T-helper 22 cell (primary cell): ENCODE measurements around the gene LITAFD.

Experiments used
- DNase-seq: peaks from one replicate; pipeline ENCODE4 v3.0.0-alpha.2; 2020; ENCODE audit warnings: low read depth

The LITAFD gene

DNA sequence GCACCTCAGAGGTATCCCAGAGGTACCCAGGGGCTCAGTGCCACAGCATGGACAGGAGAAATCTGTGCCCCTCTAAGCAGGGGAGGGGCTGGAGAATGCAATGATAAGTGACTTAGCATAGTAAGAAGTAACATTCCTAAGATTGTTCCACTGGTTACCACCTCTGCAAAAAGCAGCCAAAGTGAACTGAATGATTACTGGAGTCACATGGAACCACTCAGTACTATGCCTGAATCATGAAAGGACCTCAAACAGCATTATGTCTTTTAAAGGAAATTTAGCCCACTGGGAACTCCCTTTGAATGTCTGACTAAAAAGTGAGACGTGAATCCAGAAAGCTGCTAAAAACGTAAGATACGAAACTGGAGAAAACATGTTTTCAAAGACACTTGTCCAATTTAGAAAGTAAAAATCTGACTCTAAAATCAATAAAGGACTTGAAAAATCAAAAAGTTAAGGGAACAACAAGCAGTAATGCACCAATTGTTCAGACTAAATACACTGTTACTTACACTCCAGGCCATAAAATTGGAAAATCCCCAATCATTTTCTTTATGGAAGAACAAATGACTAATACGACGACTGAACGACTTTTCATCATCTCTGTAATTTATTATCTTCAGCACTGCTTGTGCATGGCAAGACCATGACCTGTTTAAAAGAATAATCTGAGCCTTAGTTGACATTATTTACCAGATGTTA lies 38.6 kb downstream of the LITAFD start:
- DNase-seq = no peak

DNA sequence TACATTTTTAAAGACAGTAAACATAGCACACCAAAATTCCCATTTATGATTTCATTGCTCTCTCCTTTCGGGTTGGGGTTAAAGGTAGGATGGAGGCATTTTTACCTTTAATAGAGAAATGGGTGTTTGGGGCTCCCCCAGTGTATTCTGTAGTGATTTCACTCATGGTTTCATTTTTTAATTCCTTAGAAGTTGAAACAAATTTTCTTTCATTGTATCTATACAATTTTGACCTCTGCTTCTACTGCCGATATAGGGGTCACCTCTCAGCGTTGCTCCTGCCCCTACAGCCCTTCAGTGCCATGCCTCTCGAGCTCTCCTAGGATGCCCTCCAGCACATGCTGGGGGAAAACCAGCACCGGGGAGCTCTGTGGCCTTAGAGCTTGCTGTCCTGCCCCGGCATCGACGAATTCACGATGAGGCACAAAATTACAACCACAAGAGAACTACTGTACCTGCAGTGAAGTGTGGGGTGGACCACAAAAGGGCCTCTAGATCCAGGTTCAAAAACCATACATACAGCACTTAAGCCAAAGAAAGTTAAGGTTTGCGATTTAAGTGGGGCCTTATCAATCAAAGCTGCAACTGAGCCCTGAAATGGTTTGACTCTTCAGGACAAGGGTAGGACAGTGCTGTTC lies 39.3 kb downstream of the LITAFD start:
- DNase-seq = no peak

DNA sequence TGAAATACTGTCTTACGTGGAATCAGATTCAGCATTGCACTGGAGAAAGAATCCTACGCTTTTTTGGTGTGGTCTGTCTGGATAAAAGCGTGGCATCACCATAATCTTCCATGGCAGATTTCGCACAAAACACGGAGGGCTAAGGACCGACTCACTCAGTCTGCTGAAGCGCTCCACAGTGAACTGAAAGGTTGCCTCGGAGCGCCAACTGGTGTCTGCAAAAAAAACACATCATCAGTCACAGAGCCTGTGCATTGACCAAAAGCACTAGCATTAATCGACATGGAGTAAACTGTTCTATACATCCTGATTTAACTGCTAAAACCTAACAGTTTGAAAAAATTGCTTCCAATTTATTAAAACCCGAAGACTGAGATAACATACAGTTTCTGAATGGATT lies 41.0 kb downstream of the LITAFD start:
- no peak for DNase-seq

DNA sequence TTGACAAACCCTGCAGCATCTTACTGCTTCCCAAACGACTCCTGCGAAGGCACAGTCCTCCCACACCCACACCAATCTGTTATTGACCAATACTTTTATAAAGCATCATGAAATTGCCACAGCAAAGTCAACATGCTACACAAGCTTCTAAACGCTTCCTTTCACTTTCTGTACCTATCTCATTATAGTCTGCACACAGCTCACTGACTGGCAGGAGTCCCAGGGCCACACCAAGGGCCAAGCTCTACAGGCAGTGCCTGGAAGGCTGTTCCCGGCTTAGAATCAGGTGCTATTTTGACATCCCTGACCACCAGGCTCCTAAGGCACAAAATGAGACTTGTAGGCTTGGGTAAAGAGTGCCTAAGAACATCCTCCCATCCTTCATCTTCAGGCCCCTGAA lies 42.1 kb downstream of the LITAFD start:
- no peak for DNase-seq

DNA sequence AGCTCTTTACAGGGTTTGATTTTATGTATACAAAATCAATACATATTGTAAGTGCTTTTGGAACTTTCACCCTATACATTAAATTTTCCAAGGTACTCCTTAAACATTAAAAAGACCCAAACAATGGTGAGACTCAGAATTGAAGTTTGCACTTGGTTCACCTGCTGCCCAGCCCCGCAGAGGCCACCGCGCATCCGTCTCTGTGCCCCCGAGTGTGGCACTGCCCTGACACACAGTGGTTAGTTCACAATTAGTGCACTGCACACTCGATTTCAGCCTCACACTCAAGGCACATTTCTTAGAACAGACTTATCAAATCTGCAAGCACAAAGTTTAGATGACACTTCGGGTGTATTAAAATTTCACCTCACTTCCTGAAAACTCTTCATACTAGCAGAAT lies 43.3 kb downstream of the LITAFD start:
- DNase-seq = no peak

DNA sequence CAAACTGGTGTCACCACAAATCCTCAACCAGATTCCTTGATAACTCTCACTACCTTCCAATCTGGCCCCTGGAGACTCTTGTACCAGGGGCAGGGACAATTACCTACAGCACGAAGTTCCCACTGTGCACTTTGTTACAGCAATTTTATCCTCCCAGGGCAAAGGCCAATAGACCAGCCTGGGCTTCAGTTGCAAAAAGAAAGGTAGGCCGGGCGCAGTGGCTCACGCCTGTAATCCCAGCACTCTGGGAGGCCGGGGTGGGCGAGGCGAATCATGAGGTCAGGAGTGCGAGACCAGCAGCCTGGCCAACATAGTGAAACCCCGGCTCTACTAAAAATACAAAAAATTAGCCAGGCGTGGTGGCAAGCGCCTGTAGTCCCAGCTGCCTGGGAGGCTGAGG lies 44.7 kb downstream of the LITAFD start:
- no peak for DNase-seq

DNA sequence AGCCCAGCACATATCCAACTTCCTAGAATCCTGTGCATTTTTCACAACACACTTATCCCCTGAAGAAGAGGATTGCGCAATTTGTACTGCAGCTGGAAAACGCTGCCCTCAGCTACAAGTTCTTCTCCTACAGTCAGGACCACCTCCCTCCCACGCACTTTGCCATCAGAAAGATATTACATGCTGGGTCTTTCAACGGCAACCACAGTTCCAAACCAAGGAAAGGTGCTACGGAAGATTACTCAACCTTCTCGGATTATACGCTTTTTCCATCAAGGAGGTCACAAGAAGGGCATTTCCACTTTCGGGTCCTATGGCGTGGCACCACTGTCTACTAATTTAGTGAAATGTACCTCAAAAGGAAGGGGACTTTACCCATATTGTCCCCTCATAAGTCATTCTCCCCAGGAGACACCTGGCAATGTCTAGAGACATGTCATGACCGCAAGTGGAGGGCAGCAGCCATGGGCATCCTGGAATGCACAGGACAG lies 46.4 kb downstream of the LITAFD start:
- DNase-seq = no peak

DNA sequence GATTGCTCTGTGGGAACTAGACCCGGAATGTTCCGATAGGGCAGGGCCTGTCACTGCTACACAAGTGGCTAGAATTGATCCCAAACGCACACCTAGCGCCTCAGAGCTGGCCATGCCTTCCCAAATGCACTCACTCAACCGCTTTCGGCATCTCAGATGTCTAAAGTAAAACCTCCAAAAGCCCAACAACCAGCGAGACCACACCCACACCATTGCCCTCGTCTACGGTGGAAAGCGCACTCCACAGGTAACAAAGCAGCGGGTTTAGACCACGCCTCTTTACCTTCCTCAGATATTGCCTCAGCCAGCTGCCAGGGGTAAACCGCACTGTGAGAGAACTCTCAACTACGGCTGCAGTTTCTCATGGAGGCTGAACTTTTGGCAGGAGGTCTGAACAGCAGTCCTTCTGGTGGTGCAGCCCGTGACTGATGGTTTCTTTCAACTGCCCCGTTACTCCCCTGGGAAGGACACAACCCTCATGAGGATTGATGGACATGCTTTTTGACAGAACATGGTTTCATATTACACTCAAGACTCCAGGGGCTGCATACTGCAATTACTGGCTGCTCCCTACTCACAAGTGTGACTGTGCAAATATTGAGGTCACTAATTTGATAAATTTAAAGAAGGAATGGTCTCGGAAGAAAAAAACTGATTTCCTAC lies 47.1 kb downstream of the LITAFD start:
- DNase-seq = no peak

DNA sequence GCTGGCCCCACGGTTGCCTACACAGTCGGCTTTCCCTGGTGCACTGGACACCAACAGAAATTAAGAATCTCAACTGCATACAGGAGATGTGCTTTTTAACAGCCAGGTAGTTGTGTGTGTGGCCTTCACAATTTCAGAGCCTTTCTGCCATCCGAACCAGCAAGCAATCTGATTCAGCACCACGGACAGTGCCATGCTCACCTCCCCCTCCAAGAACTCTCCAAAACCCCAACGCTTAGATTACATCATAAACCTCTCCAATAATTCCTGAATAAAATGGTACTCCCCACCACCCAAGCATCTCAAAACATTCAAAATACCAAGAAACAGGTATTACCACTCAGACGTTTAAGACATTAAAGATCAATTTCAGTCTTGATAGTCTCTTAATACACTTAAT lies 49.7 kb downstream of the LITAFD start:
- DNase-seq = no peak

DNA sequence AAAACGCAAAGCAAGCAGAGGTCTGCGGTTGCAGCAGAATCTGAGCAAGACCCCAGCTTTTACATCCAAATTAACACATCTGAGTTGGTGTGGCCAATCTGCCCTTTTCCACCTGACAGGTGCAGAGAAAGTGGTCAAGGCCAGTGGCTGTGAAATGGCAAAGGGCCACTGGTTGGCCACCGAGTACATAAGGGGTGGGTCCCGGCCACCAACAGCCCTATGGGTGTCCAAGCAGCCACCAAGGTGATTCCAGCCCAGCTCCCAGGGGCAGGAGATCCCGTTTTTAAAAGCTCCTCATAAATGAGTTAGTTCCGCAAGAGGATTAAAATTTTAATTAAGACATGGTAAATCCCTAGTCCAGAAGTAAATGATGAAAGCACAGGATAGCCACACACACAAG lies 52.5 kb downstream of the LITAFD start:
- no peak for DNase-seq
